Activated B cell treated with CpG ODN at 0.5 μM for 24 hours (primary cell): Measurements from ENCODE around the gene MEX3A. TPM values are rescaled to one million over a fixed set of nuclear protein-coding genes. Genes with fewer than 3 reads are reported as not detected.

Experiments used
- ATAC-seq: fragments of 200-7000 bp; cut with Tn5 transposase; one replicate; pipeline ENCODE4 v1.10.0; 2021; ENCODE audit warnings: low read depth, mild to moderate bottlenecking, moderate library complexity
- CTCF ChIA-PET: fragments of 350-600 bp; sonication (Branson Sonifier 250); formaldehyde crosslinking; loops from one replicate; lab custom pipeline; 2021; ENCODE audit warnings: antibody characterized with exemption; lab: Charles Lee
- POLR2A ChIA-PET: fragments of 350-600 bp; sonication (Branson Sonifier 250); formaldehyde crosslinking; loops from one replicate; lab custom pipeline; 2021; ENCODE audit warnings: antibody characterized with exemption; lab: Charles Lee
- DNase-seq: peaks from one replicate; pipeline ENCODE4 v3.0.0; 2022
- H3K27ac Mint-ChIP-seq: one replicate; pipeline ENCODE4 v1.8.0; 2020; ENCODE audit warnings: mixed read lengths
- H3K27me3 Mint-ChIP-seq: one replicate; pipeline ENCODE4 v1.8.0; 2021; ENCODE audit warnings: mixed read lengths
- H3K36me3 Mint-ChIP-seq: one replicate; pipeline ENCODE4 v1.8.0; 2021; ENCODE audit warnings: low read depth, mixed read lengths
- H3K4me1 Mint-ChIP-seq: one replicate; pipeline ENCODE4 v1.8.0; 2021; ENCODE audit warnings: mixed read lengths
- H3K4me3 Mint-ChIP-seq: one replicate; pipeline ENCODE4 v1.8.0; 2020; ENCODE audit warnings: mild to moderate bottlenecking, mixed read lengths
- H3K9me3 Mint-ChIP-seq: one replicate; pipeline ENCODE4 v1.8.0; 2020; ENCODE audit warnings: mixed read lengths
- CTCF ChIP-seq: fragments of 200-600 bp; IDR thresholded peaks from one replicate; pipeline ENCODE4 v1.8.0; 2022; ENCODE audit warnings: antibody characterized with exemption, mild to moderate bottlenecking
- intact Hi-C: fragments of 100-400 bp; cut with micrococcal nuclease; formaldehyde crosslinking; loops from one replicate; pipeline ENCODE4 v1.15.1; 2024
- total RNA-seq: library from RNA; stranded (reverse); gene quantifications from 2 replicates; pipeline ENCODE4 v1.2.3, GENCODE V29; 2022

MEX3A gene
- total RNA-seq, 1 donor from 2014 or later: 0.47 TPM

DNA sequence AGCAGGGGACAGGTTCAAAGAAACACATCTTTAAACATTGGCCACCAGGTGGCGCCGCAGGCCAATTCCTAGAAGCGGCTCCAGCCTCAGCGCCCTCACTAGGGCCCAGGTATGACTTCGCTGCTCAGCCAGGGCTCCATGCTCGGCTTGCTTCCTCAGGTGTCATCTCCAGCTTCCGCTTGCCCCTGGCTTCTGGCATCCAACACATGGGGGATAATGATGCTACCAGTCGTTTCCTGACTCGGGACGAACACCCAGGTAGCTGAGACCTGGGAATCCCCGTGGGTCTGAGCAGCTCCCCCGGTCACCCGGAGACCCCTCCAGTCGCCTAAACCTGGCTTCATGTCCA lies 8.5 kb upstream of the MEX3A start:
- ChIA-PET POLR2A (interaction anchor here (0.9 to 1.1 kb wide), 3 partner anchors 36 to 39 kb away, joined by 3 to 4 read pairs (median 3); no protein-coding TSS in a partner anchor), CTCF (interaction anchor here (0.5 to 13.7 kb wide), 9 partner anchors 10 to 234 kb away, joined by 3 to 422 read pairs (median 3); no protein-coding TSS in a partner anchor)
- ATAC-seq (peak; percentile 92), DNase-seq (peak; percentile 81)
- peak; percentile 62 for TF ChIP-seq CTCF
- intact Hi-C loops: loop anchor here (1.0 to 2.0 kb wide), 3 partner anchors 16 to 134 kb away; no protein-coding TSS in a partner anchor
- peak overlapping the region; percentile 48 for H3K27ac Mint-ChIP-seq
- no peaks in the 10 kb centered on the region for H3K9me3 Mint-ChIP-seq
- no peak overlapping the region for H3K4me3 Mint-ChIP-seq
- H3K27me3 Mint-ChIP-seq: peaks cover 8% of the 10 kb centered on the region
- peaks cover 9% of the 10 kb centered on the region for H3K4me1 Mint-ChIP-seq
- no peaks in the 10 kb centered on the region for H3K36me3 Mint-ChIP-seq

GRCh38 chr1:156090138-156090839 lies 8.0 kb upstream of the MEX3A start:
- ATAC-seq (no peak), DNase-seq (no peak)
- peak overlapping the region; percentile 48 for H3K27ac Mint-ChIP-seq
- no peak overlapping the region for H3K4me3 Mint-ChIP-seq
- peaks cover 5% of the 10 kb centered on the region for H3K4me1 Mint-ChIP-seq
- TF ChIP-seq CTCF: no peak
- intact Hi-C loops: loop anchor here (1.0 to 2.0 kb wide), 3 partner anchors 17 to 135 kb away; no protein-coding TSS in a partner anchor
- no peaks in the 10 kb centered on the region for H3K9me3 Mint-ChIP-seq
- no peaks in the 10 kb centered on the region for H3K36me3 Mint-ChIP-seq
- ChIA-PET POLR2A (interaction anchor here (0.9 to 1.1 kb wide), 3 partner anchors 37 to 40 kb away, joined by 3 to 4 read pairs (median 3); no protein-coding TSS in a partner anchor), CTCF (interaction anchor here (0.5 to 13.7 kb wide), 8 partner anchors 10 to 235 kb away, joined by 3 to 422 read pairs (median 3); no protein-coding TSS in a partner anchor)
- peaks cover 9% of the 10 kb centered on the region for H3K27me3 Mint-ChIP-seq

- DNase-seq: no peak
- ChIA-PET CTCF (interaction anchor here (1.3 to 13.7 kb wide), 2 partner anchors 11 to 41 kb away, joined by 3 to 422 read pairs; no protein-coding TSS in a partner anchor), POLR2A (no interaction called here)
- no peak for ATAC-seq
- H3K4me1 Mint-ChIP-seq: peaks cover 4% of the 10 kb centered on the region
- no peak for TF ChIP-seq CTCF
- no peaks in the 10 kb centered on the region for H3K36me3 Mint-ChIP-seq
- intact Hi-C loops: loop anchor here (1.0 to 2.0 kb wide), 3 partner anchors 17 to 136 kb away; no protein-coding TSS in a partner anchor
- no peak overlapping the region for H3K4me3 Mint-ChIP-seq
- no peaks in the 10 kb centered on the region for H3K9me3 Mint-ChIP-seq
- peaks cover 13% of the 10 kb centered on the region for H3K27me3 Mint-ChIP-seq
- H3K27ac Mint-ChIP-seq: no peak overlapping the region
Observed at GRCh38 chr1:156089704-156090103, 7.4 kb upstream of the MEX3A start.

GRCh38 chr1:156086256-156086662 lies 4.0 kb upstream of the MEX3A start:
- H3K4me3 Mint-ChIP-seq: no peak overlapping the region

More at GRCh38 chr1:156086256-156086662, 4.0 kb upstream of the MEX3A start:
- ATAC-seq (no peak), DNase-seq (no peak)
- intact Hi-C loops: no loop called here
- Mint-ChIP-seq H3K4me1 (peaks cover 18% of the 10 kb centered on the region), H3K27me3 (peaks cover 19% of the 10 kb centered on the region), H3K36me3 (no peaks in the 10 kb centered on the region), H3K27ac (no peak overlapping the region), H3K9me3 (no peaks in the 10 kb centered on the region)
- ChIA-PET POLR2A (interaction anchor here (0.7 kb wide), 1 partner anchor 78 kb away, joined by 4 read pairs; no protein-coding TSS in a partner anchor), CTCF (no interaction called here)
- TF ChIP-seq CTCF: no peak
